Cardiac fibroblast (primary cell): ENCODE data around the gene COBL.

Source experiments
- DNase-seq, 2 donors: peaks; one replicate each; pipeline versions ENCODE4 v3.0.0 to v3.0.0-alpha.2; 2010; ENCODE audit warnings: low read depth in 2 of 2
- H3K4me3 ChIP-seq, 2 donors: replicated peaks in 1 of 2; 1 replicate in 1 of 2; 2 replicates in 1 of 2; pipeline ENCODE4 v1.5.1; 2011; ENCODE audit warnings: low read depth in 2 of 2, low read length in 2 of 2, mild to moderate bottlenecking in 2 of 2, moderate library complexity in 1 of 2
- TF ChIP-seq, protein P1 (sequence below): IDR thresholded peaks from one replicate; pipeline ENCODE4 v1.5.1; 2011; ENCODE audit warnings: low read depth, mild to moderate bottlenecking, low read length, inconsistent platforms

COBL gene

DNA sequence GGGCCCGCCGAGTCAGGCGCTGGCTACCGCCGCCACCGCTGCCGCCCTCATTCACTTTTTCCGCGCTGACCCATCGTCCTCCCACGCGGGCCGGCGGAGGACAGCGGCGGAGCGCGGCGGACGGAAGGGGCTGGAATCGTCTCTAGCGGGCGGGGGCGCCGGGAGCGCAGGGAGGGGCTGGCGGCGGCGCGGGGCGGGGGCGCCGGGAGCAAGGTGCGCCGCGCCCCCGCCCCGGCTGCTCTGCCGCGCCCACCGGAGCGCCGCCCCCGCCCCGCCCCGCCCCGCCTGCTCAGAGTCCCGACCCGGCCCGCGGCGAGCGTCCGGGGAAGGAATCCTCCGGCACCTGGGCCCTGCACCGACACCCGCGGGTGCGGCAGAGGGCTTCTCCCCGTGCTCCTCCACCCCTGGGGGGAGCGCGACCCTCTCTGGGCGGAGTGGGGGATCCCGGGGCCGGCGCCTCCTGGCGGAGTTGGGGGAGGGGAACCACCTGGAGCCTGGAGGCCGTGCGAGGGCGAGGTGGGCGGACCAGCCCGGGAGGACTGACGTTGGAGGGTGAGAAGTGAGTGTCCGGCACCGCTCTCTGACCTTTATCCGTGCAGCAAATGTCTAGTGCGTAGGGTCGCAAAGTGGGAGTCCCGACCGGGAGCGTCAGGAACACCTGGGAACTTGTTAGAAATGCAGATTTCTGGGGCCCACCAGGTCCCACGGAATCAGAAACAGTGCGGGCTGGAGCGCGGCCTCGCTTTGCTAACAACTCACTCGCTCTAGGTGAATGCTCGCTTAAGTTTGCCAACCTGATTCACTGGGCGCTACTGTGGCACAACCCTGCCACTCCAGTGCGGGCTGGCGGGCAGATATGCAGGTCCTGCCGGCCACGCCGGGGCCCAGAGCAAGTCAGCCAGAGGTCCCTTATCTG lies at the start of gene COBL:
Gene COBL, minus strand, starts transcription at position 144 of the 916 bp plus-strand sequence. CDS start 176 bp downstream, outside the sequence.
- peak in 1 of 2 donors; percentile 3 for DNase-seq
- TF ChIP-seq, protein P1, sequence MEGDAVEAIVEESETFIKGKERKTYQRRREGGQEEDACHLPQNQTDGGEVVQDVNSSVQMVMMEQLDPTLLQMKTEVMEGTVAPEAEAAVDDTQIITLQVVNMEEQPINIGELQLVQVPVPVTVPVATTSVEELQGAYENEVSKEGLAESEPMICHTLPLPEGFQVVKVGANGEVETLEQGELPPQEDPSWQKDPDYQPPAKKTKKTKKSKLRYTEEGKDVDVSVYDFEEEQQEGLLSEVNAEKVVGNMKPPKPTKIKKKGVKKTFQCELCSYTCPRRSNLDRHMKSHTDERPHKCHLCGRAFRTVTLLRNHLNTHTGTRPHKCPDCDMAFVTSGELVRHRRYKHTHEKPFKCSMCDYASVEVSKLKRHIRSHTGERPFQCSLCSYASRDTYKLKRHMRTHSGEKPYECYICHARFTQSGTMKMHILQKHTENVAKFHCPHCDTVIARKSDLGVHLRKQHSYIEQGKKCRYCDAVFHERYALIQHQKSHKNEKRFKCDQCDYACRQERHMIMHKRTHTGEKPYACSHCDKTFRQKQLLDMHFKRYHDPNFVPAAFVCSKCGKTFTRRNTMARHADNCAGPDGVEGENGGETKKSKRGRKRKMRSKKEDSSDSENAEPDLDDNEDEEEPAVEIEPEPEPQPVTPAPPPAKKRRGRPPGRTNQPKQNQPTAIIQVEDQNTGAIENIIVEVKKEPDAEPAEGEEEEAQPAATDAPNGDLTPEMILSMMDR = no peak
- H3K4me3 ChIP-seq = peak within 1 kb of the TSS; percentile 26 to 27

DNA sequence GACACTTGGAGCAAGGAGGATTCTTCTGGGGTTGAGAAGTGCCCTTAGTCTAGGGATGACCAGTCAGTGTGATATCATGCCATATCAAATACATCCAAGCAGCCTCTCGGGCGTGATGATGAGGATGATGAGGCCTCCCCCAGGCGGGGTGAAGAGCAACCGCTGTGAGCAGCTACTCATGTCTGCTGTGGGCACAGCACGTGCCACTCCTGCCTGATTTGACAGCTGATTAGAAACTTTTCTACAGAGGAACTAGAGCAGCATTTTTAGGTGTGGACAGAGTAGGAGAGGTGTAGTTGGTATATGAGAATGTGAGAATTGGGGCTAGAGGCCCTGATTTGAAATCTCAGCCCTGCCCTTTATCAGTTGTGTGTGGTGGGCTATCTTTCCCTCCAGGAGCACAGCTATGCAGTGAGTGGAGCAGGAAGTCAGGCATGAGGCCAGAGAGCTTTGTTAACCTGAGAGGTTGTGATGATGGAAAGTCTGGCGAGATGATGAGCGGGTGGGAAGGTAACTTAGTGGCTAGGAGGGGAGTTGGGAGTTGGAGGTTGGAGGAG lies 49.6 kb upstream of the COBL start:
- DNase-seq = no peak
- no peak overlapping the region for H3K4me3 ChIP-seq
- TF ChIP-seq, protein P1 = no peak

DNA sequence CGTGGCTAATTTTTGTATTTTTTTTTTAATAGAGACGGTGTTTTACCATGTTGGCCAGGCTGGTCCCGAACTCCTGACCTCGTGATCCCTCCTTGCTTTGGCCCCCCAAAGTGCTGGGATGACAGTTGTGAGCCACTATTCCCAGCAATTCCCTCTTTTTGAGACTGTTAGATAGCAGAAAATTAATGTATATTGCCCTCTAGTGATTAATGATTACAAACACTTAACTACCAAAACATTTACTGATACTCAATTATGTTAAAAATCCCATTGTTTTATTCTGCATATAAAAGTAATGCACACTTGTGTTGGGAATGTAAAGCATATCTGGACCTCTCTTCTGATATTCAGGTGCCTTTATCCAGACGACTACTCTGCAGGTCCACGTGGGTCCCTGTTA lies 41.2 kb upstream of the COBL start:
- DNase-seq = no peak
- no peak overlapping the region for H3K4me3 ChIP-seq
- TF ChIP-seq, protein P1 = no peak

DNA sequence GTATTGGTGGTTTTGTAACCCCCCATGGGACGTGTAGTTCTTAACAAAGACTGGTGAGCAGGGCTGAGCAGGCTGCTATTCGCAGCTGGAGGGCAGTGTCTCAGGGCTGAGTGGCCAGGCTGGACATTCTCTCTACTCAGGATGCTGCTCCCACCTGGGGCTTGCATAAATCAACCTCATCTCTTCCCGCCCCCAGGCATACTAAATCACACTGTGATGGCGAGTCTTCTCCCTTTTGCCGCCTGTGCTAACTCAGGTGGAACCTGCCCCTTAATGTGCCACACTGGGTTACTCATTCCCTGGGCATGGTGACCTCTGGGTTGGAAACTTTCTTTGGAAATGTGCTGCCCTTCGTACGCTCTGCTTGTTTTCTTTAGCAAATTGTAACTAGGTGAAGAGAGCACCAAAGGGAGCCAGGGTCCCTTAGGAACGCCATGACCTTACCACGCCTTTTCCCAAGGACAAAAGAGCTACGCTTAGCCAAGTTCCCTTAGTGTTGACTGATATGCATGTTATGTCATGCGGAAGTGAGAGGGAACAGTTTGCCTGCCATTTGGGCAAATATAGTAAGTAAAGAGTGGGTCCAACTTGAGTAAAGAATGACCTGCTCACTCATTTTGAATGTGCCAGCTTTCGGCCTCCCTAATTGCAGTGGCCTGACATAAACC lies 40.4 kb upstream of the COBL start:
- TF ChIP-seq, protein P1 = no peak
- no peak for DNase-seq
- no peak overlapping the region for H3K4me3 ChIP-seq

GRCh38 chr7:51354897-51355296 lies 38.3 kb upstream of the COBL start:
- no peak overlapping the region for H3K4me3 ChIP-seq
- DNase-seq = no peak
- TF ChIP-seq, protein P1 = no peak

DNA sequence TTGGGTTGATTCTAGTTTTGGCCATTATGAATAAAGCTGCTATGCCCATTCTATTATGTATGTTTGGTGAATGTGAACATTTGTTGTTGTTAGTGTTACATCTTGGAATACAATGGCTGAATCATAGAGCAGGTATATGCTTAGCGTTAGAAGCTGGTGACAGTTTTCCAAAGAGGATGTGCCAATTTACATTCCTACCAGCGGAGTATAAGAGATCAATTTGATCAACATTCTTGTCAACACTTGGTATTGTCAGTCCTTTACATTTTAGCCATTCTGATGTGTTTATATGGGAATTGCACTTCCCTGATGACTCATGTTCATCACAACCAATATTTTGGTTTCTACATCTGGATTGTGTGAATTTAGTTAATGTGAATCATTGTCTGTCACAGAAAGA lies 37.8 kb upstream of the COBL start:
- TF ChIP-seq, protein P1 = no peak
- no peak for DNase-seq
- H3K4me3 ChIP-seq = no peak overlapping the region
